H1 (cell line): ENCODE results near the gene SBF1. TPM values are rescaled to one million over a fixed set of nuclear protein-coding genes. Genes with fewer than 3 reads are reported as not detected.

Experiments used
- CTCF ChIA-PET: fragments of 300-600 bp; sonication (Branson Sonifier 250); formaldehyde crosslinking; loops from one replicate; lab custom pipeline; 2021; ENCODE audit not compliant: partially characterized antibody; lab: Charles Lee
- POLR2A ChIA-PET: fragments of 300-600 bp; sonication (Branson Sonifier 250); formaldehyde crosslinking; loops from one replicate; lab custom pipeline; 2021; ENCODE audit warnings: inconsistent platforms; ENCODE audit not compliant: partially characterized antibody; lab: Charles Lee
- DNase-seq, 2 experiments: peaks; one replicate each; pipeline versions ENCODE4 v3.0.0 to v3.0.0-alpha.2; 2010 to 2022; ENCODE audit warnings: low spot score in 2 of 2, low read depth in 1 of 2, mixed read lengths in 1 of 2
- FAIRE-seq: peaks from 2 replicates; lab custom pipeline; 2011; peaks lifted over from hg19 to GRCh38; lab: Jason Lieb, UNC
- H2AFZ ChIP-seq: 2 replicates; pipeline ENCODE4 v1.8.1; 2012; ENCODE audit warnings: low read length, inconsistent platforms
- H2AK5ac ChIP-seq: 2 replicates; pipeline ENCODE4 v1.6.1; 2013; ENCODE audit warnings: low read depth, low read length
- H2BK120ac ChIP-seq: replicated peaks from 2 replicates; pipeline ENCODE3; 2013; ENCODE audit warnings: low read depth, low read length, inconsistent platforms
- H2BK12ac ChIP-seq: 2 replicates; pipeline ENCODE4 v1.6.1; 2013; ENCODE audit warnings: low read depth, low read length
- H2BK15ac ChIP-seq: 2 replicates; pipeline ENCODE4 v1.6.1; 2013; ENCODE audit warnings: low read length
- H2BK20ac ChIP-seq: 2 replicates; pipeline ENCODE4 v1.6.1; 2013; ENCODE audit warnings: low read length
- H2BK5ac ChIP-seq: 2 replicates; pipeline ENCODE4 v1.6.1; 2013; ENCODE audit warnings: low read depth, low read length
- H3K14ac ChIP-seq: 2 replicates; pipeline ENCODE4 v1.6.1; 2013; ENCODE audit warnings: inconsistent platforms; ENCODE audit not compliant: insufficient read length
- H3K18ac ChIP-seq: 2 replicates; pipeline ENCODE4 v1.6.1; 2013; ENCODE audit warnings: low read length; ENCODE audit errors: extremely low read depth
- H3K23ac ChIP-seq: 2 replicates; pipeline ENCODE4 v1.6.1; 2013; ENCODE audit warnings: inconsistent platforms; ENCODE audit not compliant: insufficient read length
- H3K23me2 ChIP-seq: 2 replicates; pipeline ENCODE4 v1.6.1; 2013; ENCODE audit warnings: low read depth, low read length
- H3K27ac ChIP-seq: 2 replicates; pipeline ENCODE4 v1.6.1; 2011; ENCODE audit warnings: low read depth, low read length, inconsistent platforms
- H3K27me3 ChIP-seq, 4 experiments: replicated peaks in 1 of 4; 1 replicate in 1 of 4; 2 replicates in 3 of 4; pipeline versions ENCODE4 v1.6.1 to v1.8.1; 2011 to 2013; ENCODE audit warnings: low read length in 3 of 4, mild to moderate bottlenecking in 3 of 4, inconsistent platforms in 2 of 4, mixed read lengths in 2 of 4, moderate library complexity in 1 of 4; ENCODE audit not compliant: control insufficient read depth in 3 of 4, insufficient read depth in 3 of 4; ENCODE audit errors: extremely low read depth in 1 of 4
- H3K36me3 ChIP-seq, 4 experiments: 2 replicates each; pipeline versions ENCODE4 v1.6.1 to v1.8.1; 2011 to 2013; ENCODE audit warnings: mild to moderate bottlenecking in 4 of 4, low read length in 3 of 4, moderate library complexity in 2 of 4, control low read depth in 1 of 4, inconsistent platforms in 1 of 4; ENCODE audit not compliant: insufficient read depth in 4 of 4, control insufficient read depth in 2 of 4
- H3K4ac ChIP-seq: replicated peaks from 2 replicates; pipeline ENCODE3; 2013; ENCODE audit warnings: low read length, low read depth, mixed read lengths, inconsistent platforms; ENCODE audit not compliant: insufficient read length
- H3K4me1 ChIP-seq, 4 experiments: replicated peaks in 1 of 4; 1 replicate in 1 of 4; 2 replicates in 3 of 4; pipeline versions ENCODE4 v1.6.1 to v1.8.1; 2011 to 2013; ENCODE audit warnings: low read length in 3 of 4, inconsistent platforms in 2 of 4, mixed read lengths in 1 of 4; ENCODE audit not compliant: insufficient read depth in 4 of 4, control insufficient read depth in 3 of 4
- H3K4me2 ChIP-seq, 2 experiments: 2 replicates each; pipeline versions ENCODE4 v1.6.1 to v1.8.1; 2011 to 2013; ENCODE audit warnings: low read depth in 2 of 2, low read length in 2 of 2, control low read depth in 1 of 2, inconsistent platforms in 1 of 2, mild to moderate bottlenecking in 1 of 2; ENCODE audit not compliant: insufficient read depth in 1 of 2
- H3K4me3 ChIP-seq, 4 experiments: fragments of 200-600, 300-600 bp in 1 of 4; sonication (generic), shearing (Covaris generic), sonication (Bioruptor Twin) in 1 of 4; 2 replicates each; pipeline versions ENCODE4 v1.5.1 to v1.8.1; 2011 to 2016; ENCODE audit warnings: low read length in 4 of 4, low read depth in 3 of 4, control low read depth in 2 of 4, inconsistent platforms in 2 of 4, mild to moderate bottlenecking in 2 of 4, mixed read lengths in 1 of 4, moderate library complexity in 1 of 4; ENCODE audit not compliant: insufficient read depth in 2 of 4; ENCODE audit errors: extremely low read depth in 1 of 4
- H3K56ac ChIP-seq: replicated peaks from 2 replicates; pipeline ENCODE3; 2013; ENCODE audit warnings: low read depth, mild to moderate bottlenecking, mixed read lengths, low read length, inconsistent platforms; ENCODE audit not compliant: insufficient read length
- H3K79me1 ChIP-seq: 2 replicates; pipeline ENCODE4 v1.6.1; 2013; ENCODE audit warnings: low read depth, low read length, control low read depth
- H3K79me2 ChIP-seq, 2 experiments: 2 replicates each; pipeline versions ENCODE4 v1.6.1 to v1.8.1; 2012 to 2013; ENCODE audit warnings: low read length in 2 of 2, mild to moderate bottlenecking in 2 of 2, inconsistent platforms in 1 of 2; ENCODE audit not compliant: insufficient read depth in 2 of 2, control insufficient read depth in 1 of 2
- H3K9ac ChIP-seq, 4 experiments: replicated peaks in 1 of 4; 1 replicate in 1 of 4; 2 replicates in 3 of 4; pipeline versions ENCODE4 v1.6.1 to v1.8.1; 2011 to 2013; ENCODE audit warnings: low read depth in 3 of 4, low read length in 3 of 4, control low read depth in 2 of 4, mild to moderate bottlenecking in 2 of 4, moderate library complexity in 2 of 4, inconsistent platforms in 1 of 4; ENCODE audit errors: extremely low read depth in 1 of 4
- H3K9me3 ChIP-seq, 2 experiments: 2 replicates each; pipeline versions ENCODE4 v1.6.1 to v1.8.1; 2012 to 2013; ENCODE audit warnings: mild to moderate bottlenecking in 2 of 2, moderate library complexity in 2 of 2, control low read depth in 1 of 2, inconsistent platforms in 1 of 2, low read depth in 1 of 2, low read length in 1 of 2, mixed read lengths in 1 of 2; ENCODE audit not compliant: insufficient read depth in 2 of 2
- H4K20me1 ChIP-seq, 2 experiments: replicated peaks in 1 of 2; 2 replicates each; pipeline versions ENCODE3 to v1.8.1; 2011 to 2013; ENCODE audit warnings: inconsistent platforms in 2 of 2, low read length in 2 of 2, mild to moderate bottlenecking in 1 of 2; ENCODE audit not compliant: insufficient read depth in 2 of 2, control insufficient read depth in 1 of 2
- H4K5ac ChIP-seq: 2 replicates; pipeline ENCODE4 v1.6.1; 2013; ENCODE audit warnings: low read length, low read depth, mixed read lengths, inconsistent platforms; ENCODE audit not compliant: insufficient read length
- H4K8ac ChIP-seq: 2 replicates; pipeline ENCODE4 v1.8.0; 2013; ENCODE audit warnings: mild to moderate bottlenecking, moderate library complexity, low read length, inconsistent platforms; ENCODE audit not compliant: insufficient read depth; ENCODE audit errors: extremely low read depth
- H4K91ac ChIP-seq: replicated peaks from 2 replicates; pipeline ENCODE3; 2013; ENCODE audit warnings: low read length, mixed read lengths, inconsistent platforms; ENCODE audit not compliant: insufficient read length
- ASH2L ChIP-seq: fragments of 200-600, 300-600 bp; sonication (generic); IDR thresholded peaks from one replicate; pipeline ENCODE4 v1.7.1; 2017; ENCODE audit warnings: low read length
- BACH1 ChIP-seq: IDR thresholded peaks from 2 replicates; pipeline ENCODE4 v1.6.1; 2012; ENCODE audit warnings: low read length, improper control_type of control experiment
- CEBPB ChIP-seq: IDR thresholded peaks from 2 replicates; pipeline ENCODE4 v1.6.1; 2012; ENCODE audit warnings: low read depth, low read length
- FOSL1 ChIP-seq: IDR thresholded peaks from 2 replicates; pipeline ENCODE4 v1.6.1; 2011; ENCODE audit warnings: mild to moderate bottlenecking, low read depth, low read length, moderate library complexity; ENCODE audit not compliant: insufficient read depth
- HDAC6 ChIP-seq: IDR thresholded peaks from one replicate; pipeline ENCODE4 v1.7.1; 2012; ENCODE audit warnings: low read depth, mild to moderate bottlenecking, inconsistent platforms, low read length, moderate library complexity
- KDM5A ChIP-seq: fragments of 200-600 bp; IDR thresholded peaks from 2 replicates; pipeline ENCODE4 v1.7.1; 2012; ENCODE audit warnings: mild to moderate bottlenecking, low read length, inconsistent platforms, mixed read lengths
- POLR2A ChIP-seq, 2 experiments: IDR thresholded peaks; 1 replicate in 1 of 2; 2 replicates in 1 of 2; pipeline ENCODE4 v1.6.1; 2011; ENCODE audit warnings: low read depth in 2 of 2, low read length in 2 of 2, mild to moderate bottlenecking in 2 of 2; ENCODE audit errors: control extremely low read depth in 1 of 2
- SP1 ChIP-seq: IDR thresholded peaks from 2 replicates; pipeline ENCODE4 v1.6.1; 2011; ENCODE audit warnings: low read depth, low read length
- SP2 ChIP-seq: IDR thresholded peaks from 2 replicates; pipeline ENCODE4 v1.6.1; 2012; ENCODE audit warnings: mild to moderate bottlenecking, low read length, inconsistent platforms
- TAF1 ChIP-seq: IDR thresholded peaks from 2 replicates; pipeline ENCODE4 v1.6.1; 2011; ENCODE audit warnings: mild to moderate bottlenecking, low read depth, low read length
- TCF12 ChIP-seq: IDR thresholded peaks from 2 replicates; pipeline ENCODE4 v1.6.1; 2011; ENCODE audit warnings: low read depth, mild to moderate bottlenecking, low read length
- YY1 ChIP-seq: IDR thresholded peaks from 2 replicates; pipeline ENCODE4 v1.6.1; 2011; ENCODE audit warnings: low read depth, mild to moderate bottlenecking, low read length
- ZNF274 ChIP-seq: IDR thresholded peaks from 2 replicates; pipeline ENCODE4 v1.7.0; 2012; ENCODE audit warnings: low read length, borderline replicate concordance; ENCODE audit errors: extremely low read depth
- WGBS, 2 experiments: shearing (Covaris generic) in 1 of 2; methylation state at CpG; one replicate each; pipeline versions ENCODE4 v1.1.6 to v1.1.7; 2013 to 2015; ENCODE audit warnings: low lambda C conversion rate in 2 of 2, mixed read lengths in 2 of 2, inconsistent platforms in 1 of 2, low coverage in 1 of 2, missing lambda C conversion rate in 1 of 2; ENCODE audit not compliant: insufficient replicate concordance in 2 of 2, insufficient coverage in 1 of 2, insufficient read length in 1 of 2; ENCODE audit errors: extremely low coverage in 1 of 2, missing lambda C conversion rate in 1 of 2; 5-methylcytosine and 5-hydroxymethylcytosine counted together
- polyA plus RNA-seq, 7 experiments: library from polyadenylated mRNA; depleted of rRNA in 3 of 7; stranded (reverse) in 5 of 7; unstranded in 2 of 7; fragments of >200 nt in 5 of 7; fragments of 200-250 nt in 2 of 7; gene quantifications; 1 replicate in 5 of 7; 2 replicates in 1 of 7; 4 replicates in 1 of 7; pipeline versions ENCODE4 v1.2.1 to v1.2.3, GENCODE V29; 2011 to 2013; ENCODE audit warnings: missing spikeins in 2 of 7, mixed read lengths in 2 of 7
- total RNA-seq: library from RNA; stranded (reverse); fragmentation: NEBNext Ultra II Directional; extraction: Animal tissue kit (Norgen Biotek cat#: 25700); gene quantifications from 2 replicates; pipeline ENCODE4 v1.2.1, GENCODE V29; 2021

SBF1 gene
- total and polyA plus RNA-seq, 2 of the 8 experiments (the other 6 are each of a cell fraction or from before 2014, with no cell fraction given) = 29.1 to 71.5 TPM

DNA sequence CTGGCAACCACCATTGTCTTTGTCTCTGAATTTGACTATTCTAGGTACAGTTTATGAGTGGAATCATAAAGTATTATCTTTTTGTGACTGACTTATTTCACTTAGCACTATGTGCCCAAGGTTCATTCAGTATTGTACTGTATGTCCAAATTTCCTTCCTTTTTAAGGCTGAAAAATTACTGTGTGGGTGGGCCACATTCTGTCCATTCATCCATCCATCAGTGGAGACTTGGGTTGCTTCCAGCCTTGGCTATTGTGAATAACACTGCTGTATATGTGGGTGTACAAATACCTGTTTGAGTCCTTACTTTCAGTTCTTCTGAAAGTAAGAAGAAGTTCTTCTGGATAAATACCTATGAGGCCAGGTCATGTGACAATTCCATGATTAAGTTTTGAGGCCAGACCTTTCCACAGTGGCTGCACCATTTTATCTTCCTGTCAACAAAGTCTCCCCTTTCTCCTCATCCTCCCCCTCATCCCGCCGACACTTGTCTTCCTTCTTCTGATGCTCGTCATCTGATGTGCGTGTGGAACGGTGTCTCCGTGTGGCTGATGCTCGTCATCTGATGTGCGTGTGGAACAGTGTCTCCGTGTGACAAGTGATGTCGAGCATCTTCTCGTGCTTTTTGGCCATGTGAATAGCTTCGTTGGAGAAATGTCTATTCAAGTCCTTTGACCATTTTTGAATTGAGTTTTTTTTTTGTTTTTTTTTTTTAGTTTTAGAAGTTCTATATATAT lies 49.5 kb downstream of the SBF1 start:
- Histone ChIP-seq H3K4ac (no peak overlapping the region), H2BK5ac (no peak overlapping the region), H3K4me3 (no peak overlapping the region), H3K9me3 (no peaks in the 10 kb centered on the region), H2BK20ac (no peak overlapping the region), H2BK120ac (no peak overlapping the region), H2BK15ac (no peak overlapping the region), H4K91ac (no peak overlapping the region), H3K9ac (no peak overlapping the region), H3K4me2 (no peak overlapping the region), H3K56ac (no peak overlapping the region), H3K79me2 (no peaks in the 10 kb centered on the region), H3K79me1 (no peaks in the 10 kb centered on the region), H3K18ac (no peak overlapping the region), H4K5ac (no peak overlapping the region), H3K27me3 (no peaks in the 10 kb centered on the region), H2BK12ac (no peak overlapping the region), H4K8ac (no peak overlapping the region), H3K4me1 (no peaks in the 10 kb centered on the region), H3K27ac (no peak overlapping the region), H2AK5ac (no peak overlapping the region), H3K36me3 (peaks cover 4 to 28% (median 20%) of the 10 kb centered on the region in 4 experiments), H2AFZ (no peak overlapping the region), H3K23me2 (no peaks in the 10 kb centered on the region), H3K14ac (no peak overlapping the region), H3K23ac (no peak overlapping the region), H4K20me1 (peaks cover 0 to 6% of the 10 kb centered on the region in 2 experiments)
- FAIRE-seq (no peak), DNase-seq (no peak)
- ChIA-PET POLR2A (no interaction called here), CTCF (interaction anchor here (0.9 to 1.0 kb wide), 2 partner anchors 12 to 59 kb away, joined by 3 to 4 read pairs; no protein-coding TSS in a partner anchor)
- TF ChIP-seq YY1 (no peak), ASH2L (no peak), POLR2A (IDR thresholded peaks at IDR 0.05; ENCODE audit: control extremely low read depth in 1 of 2, low read depth in 2 of 2, low read length in 2 of 2) (no peak), FOSL1 (no peak), TAF1 (no peak), KDM5A (no peak), TCF12 (no peak), BACH1 (no peak), SP2 (no peak), CEBPB (no peak), SP1 (no peak), HDAC6 (no peak), ZNF274 (no peak)
- 96% methylated on average over 12 of the region's 12 CpGs; no CpG with 5 or more reads in 1 of the 2 experiments for WGBS, 2 experiments
